ENCODE data around the gene DNAJC3.
A peak's percentile ranks its signal among the peaks of the same experiment; 100 is the strongest.
"Not testable (repeated sequence)": the region's sequence is repeated elsewhere in the genome, so short reads cannot be mapped to it uniquely, and the experiment has no call there.

DNAJC3 gene, protein sequence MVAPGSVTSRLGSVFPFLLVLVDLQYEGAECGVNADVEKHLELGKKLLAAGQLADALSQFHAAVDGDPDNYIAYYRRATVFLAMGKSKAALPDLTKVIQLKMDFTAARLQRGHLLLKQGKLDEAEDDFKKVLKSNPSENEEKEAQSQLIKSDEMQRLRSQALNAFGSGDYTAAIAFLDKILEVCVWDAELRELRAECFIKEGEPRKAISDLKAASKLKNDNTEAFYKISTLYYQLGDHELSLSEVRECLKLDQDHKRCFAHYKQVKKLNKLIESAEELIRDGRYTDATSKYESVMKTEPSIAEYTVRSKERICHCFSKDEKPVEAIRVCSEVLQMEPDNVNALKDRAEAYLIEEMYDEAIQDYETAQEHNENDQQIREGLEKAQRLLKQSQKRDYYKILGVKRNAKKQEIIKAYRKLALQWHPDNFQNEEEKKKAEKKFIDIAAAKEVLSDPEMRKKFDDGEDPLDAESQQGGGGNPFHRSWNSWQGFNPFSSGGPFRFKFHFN

GRCh38 chr13:95676762-95677563 lies at the start of gene DNAJC3:
DNAJC3 (plus strand) TSS chr13:95677139; CDS start chr13:95677256, 117 bp downstream.
- FAIRE-seq, result peak; percentile 69

- no peak for FAIRE-seq
These were observed 49.3 kb upstream of the DNAJC3 start for GRCh38 chr13:95627590-95627989.

DNA sequence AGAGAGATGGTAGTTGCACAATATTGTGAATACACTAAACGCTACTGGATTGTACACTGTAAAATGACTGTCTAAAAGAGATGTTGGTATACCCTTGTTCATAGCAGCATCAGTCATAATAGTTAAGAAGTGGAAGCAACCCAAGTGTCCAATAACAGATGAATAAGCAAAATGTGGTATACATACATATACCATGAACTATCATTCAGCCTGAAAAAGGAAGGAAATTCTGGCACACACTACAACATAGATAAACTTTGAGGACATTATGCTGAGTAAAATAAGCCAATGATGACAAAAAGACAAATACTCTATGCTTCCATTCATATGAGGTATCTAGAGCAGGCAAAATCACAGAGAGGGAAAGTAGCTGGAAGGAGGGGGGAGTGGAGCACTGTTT lies 48.5 kb upstream of the DNAJC3 start:
- FAIRE-seq, result no peak

DNA sequence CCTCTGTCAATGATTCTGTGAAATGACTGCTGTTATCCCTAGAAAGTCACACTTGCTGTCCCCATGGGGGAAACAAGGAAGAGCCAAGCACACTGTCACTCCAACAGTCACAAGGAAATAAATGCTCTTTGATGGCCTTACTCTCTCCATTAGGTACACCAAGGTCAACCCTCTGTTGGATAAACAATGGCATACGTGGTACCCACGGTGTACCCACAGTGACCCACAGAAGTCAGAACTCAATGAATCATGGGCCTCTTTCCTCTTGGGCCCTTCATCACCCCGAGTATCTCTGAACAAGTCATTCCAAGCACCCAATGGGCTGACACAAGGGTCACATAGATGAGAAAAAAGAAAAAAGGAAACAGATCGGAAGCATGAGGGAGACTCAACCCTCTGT lies 47.9 kb upstream of the DNAJC3 start:
- no peak for FAIRE-seq

DNA sequence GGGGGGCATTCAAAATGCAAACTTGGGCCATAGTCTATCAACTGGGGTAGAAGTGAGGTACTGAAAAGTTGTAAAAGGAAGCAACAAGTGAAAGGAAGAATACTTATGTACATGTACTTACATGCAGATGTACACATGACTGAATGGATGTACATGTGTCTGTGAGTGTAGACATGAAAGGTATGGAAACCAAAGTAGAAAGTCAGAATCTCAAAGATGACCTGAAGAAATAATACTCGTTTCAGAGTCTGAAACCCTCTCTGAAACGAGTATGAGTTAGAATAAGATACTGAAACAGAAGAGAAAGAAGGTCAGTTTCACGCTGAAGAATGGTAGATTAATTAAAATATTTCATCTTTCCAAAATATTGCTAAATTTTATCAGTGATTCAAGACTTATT lies 46.3 kb upstream of the DNAJC3 start:
- FAIRE-seq, result no peak

- no peak for FAIRE-seq
These were observed 40.1 kb upstream of the DNAJC3 start for GRCh38 chr13:95636853-95637252.

GRCh38 chr13:95641291-95642027 lies 35.5 kb upstream of the DNAJC3 start:
- FAIRE-seq, result no peak

GRCh38 chr13:95642028-95642621 lies 34.8 kb upstream of the DNAJC3 start:
- peak; percentile 48 for FAIRE-seq

- FAIRE-seq, result no peak
These were observed 33.9 kb upstream of the DNAJC3 start for GRCh38 chr13:95642999-95643398.

- no peak for FAIRE-seq
These were observed 33.4 kb upstream of the DNAJC3 start for GRCh38 chr13:95643571-95643935.

GRCh38 chr13:95643936-95644598 lies 32.9 kb upstream of the DNAJC3 start:
- no peak for FAIRE-seq

DNA sequence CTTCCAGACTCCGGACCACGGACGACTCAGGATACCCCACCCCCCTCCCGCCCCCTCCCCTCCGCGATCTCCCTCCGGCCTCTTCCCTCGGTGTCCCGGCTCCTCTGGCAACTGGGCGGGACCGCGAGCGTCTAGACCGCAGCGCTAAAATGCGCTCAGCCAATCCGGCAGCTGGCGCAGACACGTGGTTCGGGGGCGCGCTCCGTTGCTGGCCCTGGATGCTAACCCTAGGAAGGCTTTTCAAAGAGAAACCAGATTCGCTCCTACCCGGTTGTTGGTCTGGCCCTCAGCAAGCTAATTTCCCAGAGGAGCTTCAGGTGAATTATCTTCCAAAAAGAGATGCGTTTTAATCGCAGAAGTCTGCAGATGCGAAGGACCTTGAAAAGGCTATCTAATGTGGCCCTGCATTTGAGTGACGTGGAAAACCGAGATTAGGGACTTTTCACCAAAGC lies 32.3 kb upstream of the DNAJC3 start, which contains the start of gene DZIP1:
Gene DZIP1, minus strand, starts transcription at position 106 of the 452 bp plus-strand sequence. CDS start 2,677 bp downstream, outside the sequence.
- no peak for FAIRE-seq

GRCh38 chr13:95647321-95647720 lies 29.6 kb upstream of the DNAJC3 start:
- no peak for FAIRE-seq

DNA sequence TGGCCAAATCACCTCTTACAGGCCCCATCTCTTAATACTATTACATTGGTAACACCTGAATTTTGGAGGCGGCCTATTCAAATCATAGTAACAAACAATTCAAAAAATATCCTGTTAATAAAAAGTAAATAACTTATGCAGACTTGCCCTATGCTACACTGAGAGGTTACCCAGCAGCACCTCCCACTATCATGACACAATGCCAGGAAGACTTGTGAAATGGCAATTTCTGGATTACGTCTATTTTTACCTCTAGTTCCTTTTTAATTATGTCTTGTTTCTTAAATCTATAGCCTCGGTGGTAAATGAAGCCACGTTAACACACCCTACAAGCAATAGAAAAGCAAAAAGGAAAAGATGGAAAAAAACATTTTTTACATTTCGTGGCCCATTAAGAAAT lies 26.2 kb upstream of the DNAJC3 start:
- FAIRE-seq, result no peak

GRCh38 chr13:95652244-95652764 lies 24.6 kb upstream of the DNAJC3 start:
- FAIRE-seq, result no peak

GRCh38 chr13:95652821-95653220 lies 24.1 kb upstream of the DNAJC3 start:
- FAIRE-seq, result no peak

GRCh38 chr13:95656386-95657015 lies 20.4 kb upstream of the DNAJC3 start:
- no peak for FAIRE-seq

DNA sequence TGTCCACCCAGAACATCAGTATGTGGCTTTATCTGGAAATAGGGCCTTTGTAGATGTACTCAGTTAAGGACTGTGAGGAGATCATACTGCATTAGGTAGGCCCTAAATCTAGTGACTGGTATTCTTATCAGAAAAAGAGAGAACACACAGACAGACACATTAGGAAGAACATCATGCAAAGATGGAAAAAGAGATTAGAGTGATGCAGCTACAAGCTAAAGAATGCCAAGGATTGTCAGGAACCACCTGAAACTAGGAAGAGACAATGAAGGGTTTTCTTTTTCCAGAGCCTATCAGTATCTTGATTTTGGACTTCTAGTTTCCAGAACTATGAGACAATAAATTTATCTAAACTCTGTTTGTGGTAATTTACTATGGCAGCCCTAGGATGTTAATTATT lies 17.4 kb upstream of the DNAJC3 start:
- FAIRE-seq, result no peak

GRCh38 chr13:95660981-95661581 lies 15.9 kb upstream of the DNAJC3 start:
- peak; percentile 95 for FAIRE-seq

GRCh38 chr13:95667235-95667634 lies 9.7 kb upstream of the DNAJC3 start:
- not testable (repeated sequence) for FAIRE-seq

DNA sequence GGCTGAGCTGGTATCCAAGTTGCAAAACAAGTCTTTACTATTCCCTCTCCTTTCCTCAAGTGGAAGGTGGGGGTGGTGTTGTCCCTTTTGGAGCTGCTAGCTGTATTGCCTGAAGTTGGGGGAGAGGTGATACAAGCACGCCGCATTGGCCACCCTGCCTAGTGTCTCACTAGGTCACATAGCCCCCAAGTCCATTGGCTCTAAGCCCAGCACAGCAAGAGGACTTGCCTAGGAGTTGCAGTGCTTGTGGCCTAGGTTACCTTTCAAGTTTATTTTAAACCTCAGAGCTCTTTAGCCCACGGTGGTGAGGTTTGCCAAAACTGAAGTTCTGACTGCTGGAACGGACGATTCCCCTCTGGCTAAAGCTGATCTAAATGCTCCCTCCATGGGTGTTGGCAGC lies 5.3 kb upstream of the DNAJC3 start:
- no peak for FAIRE-seq

All from endometrium (tissue), 2 donors.